ENCODE results near the gene TET2. TPM values are rescaled to one million over a fixed set of nuclear protein-coding genes. Genes with fewer than 3 reads are reported as not detected.

Gene TET2
- total RNA-seq, 4 donors from 2014 or later: 22.0 to 31.5 (median 28.0) TPM

DNA sequence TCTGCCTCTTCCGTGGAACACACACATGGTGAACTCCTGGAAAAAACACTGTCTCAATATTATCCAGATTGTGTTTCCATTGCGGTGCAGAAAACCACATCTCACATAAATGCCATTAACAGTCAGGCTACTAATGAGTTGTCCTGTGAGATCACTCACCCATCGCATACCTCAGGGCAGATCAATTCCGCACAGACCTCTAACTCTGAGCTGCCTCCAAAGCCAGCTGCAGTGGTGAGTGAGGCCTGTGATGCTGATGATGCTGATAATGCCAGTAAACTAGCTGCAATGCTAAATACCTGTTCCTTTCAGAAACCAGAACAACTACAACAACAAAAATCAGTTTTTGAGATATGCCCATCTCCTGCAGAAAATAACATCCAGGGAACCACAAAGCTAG, 87.9 kb downstream of the TET2 start:
- no peaks in the 10 kb centered on the region for H3K27me3 ChIP-seq
- no peaks in the 10 kb centered on the region for H3K4me1 ChIP-seq
- TF ChIP-seq, protein P1, sequence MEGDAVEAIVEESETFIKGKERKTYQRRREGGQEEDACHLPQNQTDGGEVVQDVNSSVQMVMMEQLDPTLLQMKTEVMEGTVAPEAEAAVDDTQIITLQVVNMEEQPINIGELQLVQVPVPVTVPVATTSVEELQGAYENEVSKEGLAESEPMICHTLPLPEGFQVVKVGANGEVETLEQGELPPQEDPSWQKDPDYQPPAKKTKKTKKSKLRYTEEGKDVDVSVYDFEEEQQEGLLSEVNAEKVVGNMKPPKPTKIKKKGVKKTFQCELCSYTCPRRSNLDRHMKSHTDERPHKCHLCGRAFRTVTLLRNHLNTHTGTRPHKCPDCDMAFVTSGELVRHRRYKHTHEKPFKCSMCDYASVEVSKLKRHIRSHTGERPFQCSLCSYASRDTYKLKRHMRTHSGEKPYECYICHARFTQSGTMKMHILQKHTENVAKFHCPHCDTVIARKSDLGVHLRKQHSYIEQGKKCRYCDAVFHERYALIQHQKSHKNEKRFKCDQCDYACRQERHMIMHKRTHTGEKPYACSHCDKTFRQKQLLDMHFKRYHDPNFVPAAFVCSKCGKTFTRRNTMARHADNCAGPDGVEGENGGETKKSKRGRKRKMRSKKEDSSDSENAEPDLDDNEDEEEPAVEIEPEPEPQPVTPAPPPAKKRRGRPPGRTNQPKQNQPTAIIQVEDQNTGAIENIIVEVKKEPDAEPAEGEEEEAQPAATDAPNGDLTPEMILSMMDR (IDR thresholded peaks at IDR 0.05): no peak
- no peak for TF ChIP-seq POLR2A (IDR thresholded peaks at IDR 0.05; ENCODE audit: low read depth)
- TF ChIP-seq EP300 (IDR thresholded peaks at IDR 0.05): no peak
- no peak for TF ChIP-seq POLR2AphosphoS5 (IDR thresholded peaks at IDR 0.05)
- H3K27ac ChIP-seq (replicated peaks in 1 of 4): no peak overlapping the region
- 96% methylated on average over 4 of the region's 4 CpGs for WGBS
- no peak overlapping the region for H3K4me3 ChIP-seq
- intact Hi-C loops (cut with DNase I): no loop called here
- no peak for DNase-seq (ENCODE audit: extremely low spot score)
- peaks cover 5 to 49% (median 27%) of the 10 kb centered on the region in 4 donors for H3K36me3 ChIP-seq
- H3K9me3 ChIP-seq: no peaks in the 10 kb centered on the region

DNA sequence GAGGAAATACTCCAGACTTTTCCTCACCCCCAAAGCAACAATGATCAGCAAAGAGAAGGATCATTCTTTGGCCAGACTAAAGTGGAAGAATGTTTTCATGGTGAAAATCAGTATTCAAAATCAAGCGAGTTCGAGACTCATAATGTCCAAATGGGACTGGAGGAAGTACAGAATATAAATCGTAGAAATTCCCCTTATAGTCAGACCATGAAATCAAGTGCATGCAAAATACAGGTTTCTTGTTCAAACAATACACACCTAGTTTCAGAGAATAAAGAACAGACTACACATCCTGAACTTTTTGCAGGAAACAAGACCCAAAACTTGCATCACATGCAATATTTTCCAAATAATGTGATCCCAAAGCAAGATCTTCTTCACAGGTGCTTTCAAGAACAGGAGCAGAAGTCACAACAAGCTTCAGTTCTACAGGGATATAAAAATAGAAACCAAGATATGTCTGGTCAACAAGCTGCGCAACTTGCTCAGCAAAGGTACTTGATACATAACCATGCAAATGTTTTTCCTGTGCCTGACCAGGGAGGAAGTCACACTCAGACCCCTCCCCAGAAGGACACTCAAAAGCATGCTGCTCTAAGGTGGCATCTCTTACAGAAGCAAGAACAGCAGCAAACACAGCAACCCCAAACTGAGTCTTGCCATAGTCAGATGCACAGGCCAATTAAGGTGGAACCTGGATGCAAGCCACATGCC, 89.7 kb downstream of the TET2 start:
- Histone ChIP-seq H3K27me3 (no peaks in the 10 kb centered on the region), H3K27ac (replicated peaks in 1 of 4) (no peak overlapping the region), H3K4me3 (no peak overlapping the region), H3K4me1 (peaks cover 0 to 4% (median 3%) of the 10 kb centered on the region in 4 donors), H3K36me3 (peaks cover 5 to 50% (median 27%) of the 10 kb centered on the region in 4 donors), H3K9me3 (no peaks in the 10 kb centered on the region)
- 93% methylated on average over 4 of the region's 4 CpGs for WGBS
- TF ChIP-seq, protein P1 (IDR thresholded peaks at IDR 0.05): no peak
- TF ChIP-seq EP300 (IDR thresholded peaks at IDR 0.05) (no peak), POLR2AphosphoS5 (IDR thresholded peaks at IDR 0.05) (no peak), POLR2A (IDR thresholded peaks at IDR 0.05; ENCODE audit: low read depth) (no peak)
- no peak for DNase-seq (ENCODE audit: extremely low spot score)
- intact Hi-C loops (cut with DNase I): no loop called here

DNA sequence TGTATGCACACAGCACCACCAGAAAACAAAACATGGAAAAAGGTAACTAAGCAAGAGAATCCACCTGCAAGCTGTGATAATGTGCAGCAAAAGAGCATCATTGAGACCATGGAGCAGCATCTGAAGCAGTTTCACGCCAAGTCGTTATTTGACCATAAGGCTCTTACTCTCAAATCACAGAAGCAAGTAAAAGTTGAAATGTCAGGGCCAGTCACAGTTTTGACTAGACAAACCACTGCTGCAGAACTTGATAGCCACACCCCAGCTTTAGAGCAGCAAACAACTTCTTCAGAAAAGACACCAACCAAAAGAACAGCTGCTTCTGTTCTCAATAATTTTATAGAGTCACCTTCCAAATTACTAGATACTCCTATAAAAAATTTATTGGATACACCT, 90.2 kb downstream of the TET2 start:
- Histone ChIP-seq H3K27ac (replicated peaks in 1 of 4) (no peak overlapping the region), H3K4me3 (no peak overlapping the region), H3K9me3 (no peaks in the 10 kb centered on the region), H3K4me1 (peaks cover 4 to 9% (median 5%) of the 10 kb centered on the region in 4 donors), H3K36me3 (peaks cover 5 to 50% (median 27%) of the 10 kb centered on the region in 4 donors), H3K27me3 (no peaks in the 10 kb centered on the region)
- no peak for DNase-seq (ENCODE audit: extremely low spot score)
- no peak for TF ChIP-seq POLR2AphosphoS5 (IDR thresholded peaks at IDR 0.05)
- no peak for TF ChIP-seq EP300 (IDR thresholded peaks at IDR 0.05)
- TF ChIP-seq, protein P1 (IDR thresholded peaks at IDR 0.05): no peak
- intact Hi-C loops (cut with DNase I): no loop called here
- 97% methylated on average over 2 of the region's 2 CpGs for WGBS

DNA sequence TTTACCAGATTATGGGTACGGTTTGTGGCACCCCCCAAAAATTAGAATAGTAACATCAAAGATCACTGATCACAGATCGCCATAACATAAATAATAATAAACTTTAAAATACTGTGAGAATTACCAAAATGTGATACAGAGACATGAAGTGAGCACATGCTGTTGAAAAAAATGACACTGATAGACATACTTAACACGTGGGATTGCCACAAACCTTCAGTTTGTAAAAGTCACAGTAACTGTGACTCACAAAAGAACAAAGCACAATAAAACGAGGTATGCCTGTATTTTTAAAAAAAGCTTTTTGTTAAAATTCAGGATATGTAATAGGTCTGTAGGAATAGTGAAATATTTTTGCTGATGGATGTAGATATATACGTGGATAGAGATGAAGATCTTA, 93.4 kb downstream of the TET2 start:
- peaks cover 4 to 10% (median 6%) of the 10 kb centered on the region in 4 donors for H3K4me1 ChIP-seq
- peaks cover 5 to 50% (median 24%) of the 10 kb centered on the region in 4 donors for H3K36me3 ChIP-seq
- H3K4me3 ChIP-seq: no peak overlapping the region
- 93% methylated on average over 5 of the region's 5 CpGs for WGBS
- H3K27me3 ChIP-seq: no peaks in the 10 kb centered on the region
- intact Hi-C loops (cut with DNase I): loop anchor here (10.0 kb wide), 1 partner anchor 95 kb away; the partner anchor contains the start of gene TET2
- DNase-seq (ENCODE audit: extremely low spot score): no peak
- H3K27ac ChIP-seq (replicated peaks in 1 of 4): no peak overlapping the region
- H3K9me3 ChIP-seq: no peaks in the 10 kb centered on the region
- TF ChIP-seq POLR2A (IDR thresholded peaks at IDR 0.05; ENCODE audit: low read depth) (no peak), EP300 (IDR thresholded peaks at IDR 0.05) (no peak), POLR2AphosphoS5 (IDR thresholded peaks at IDR 0.05) (no peak)
- TF ChIP-seq, protein P1 (IDR thresholded peaks at IDR 0.05): no peak
